Activated CD8-positive, alpha-beta memory T cell treated with anti-CD3 and anti-CD28 coated beads for 1 hour (primary cell): ENCODE measurements around the gene POLR2H.
A peak's percentile ranks its signal among the peaks of the same experiment; 100 is the strongest.

ENCODE experiments used
- DNase-seq, 2 donors: peaks; one replicate each; pipeline ENCODE4 v3.0.0-alpha.2; 2020; ENCODE audit warnings: low read depth in 1 of 2; ENCODE audit errors: extremely low read depth in 1 of 2

POLR2H gene

DNA sequence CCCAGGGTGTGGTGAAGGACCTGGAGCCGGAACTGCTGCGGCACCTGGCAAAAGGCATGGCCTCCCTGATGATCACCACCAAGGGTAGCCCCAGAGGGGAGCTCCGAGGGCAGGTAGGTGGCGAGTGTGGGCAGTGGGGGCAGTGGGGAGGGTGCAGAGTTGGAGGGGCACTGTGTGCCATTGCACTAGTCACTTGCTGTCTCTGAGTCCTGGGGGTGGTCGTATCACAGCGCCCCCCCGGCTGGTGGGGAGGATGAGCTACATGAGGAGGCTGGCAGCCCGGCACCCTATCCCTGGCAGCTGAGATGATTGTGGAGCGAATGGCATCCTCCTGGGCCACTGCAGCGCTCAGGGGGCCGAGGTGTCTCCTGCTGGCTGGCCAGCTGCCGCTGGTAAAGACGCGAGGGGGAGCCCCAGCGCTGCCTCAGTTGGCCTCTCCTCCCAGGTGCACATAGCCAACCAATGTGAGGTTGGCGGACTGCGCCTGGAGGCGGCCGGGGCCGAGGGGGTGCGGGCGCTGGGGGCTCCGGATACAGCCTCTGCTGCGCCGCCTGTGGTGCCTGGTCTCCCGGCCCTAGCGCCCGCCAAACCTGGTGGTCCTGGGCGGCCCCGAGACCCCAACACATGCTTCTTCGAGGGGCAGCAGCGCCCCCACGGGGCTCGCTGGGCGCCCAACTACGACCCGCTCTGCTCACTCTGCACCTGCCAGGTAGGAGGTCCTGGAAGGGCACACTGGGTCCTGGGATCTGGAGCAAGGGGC lies 24.7 kb downstream of the POLR2H start:
- DNase-seq, result no peak

GRCh38 chr3:184387174-184387714 lies 25.7 kb downstream of the POLR2H start:
- DNase-seq, result no peak

- DNase-seq, result no peak
Observed at GRCh38 chr3:184388164-184388935, 26.8 kb downstream of the POLR2H start.

DNA sequence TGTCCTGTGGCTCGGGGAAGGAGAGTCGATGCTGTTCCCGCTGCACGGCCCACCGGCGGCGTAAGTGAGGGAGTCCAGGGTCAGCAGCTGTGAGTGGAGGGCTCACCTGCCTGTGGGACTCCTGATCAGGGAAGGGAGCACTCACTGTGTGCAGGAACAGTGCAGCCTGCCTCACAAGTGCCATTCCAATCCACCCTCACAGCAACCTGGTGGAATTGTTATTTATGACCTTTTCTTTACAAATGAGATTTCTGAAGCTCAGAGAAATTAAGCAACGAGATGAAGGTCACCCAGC lies 27.4 kb downstream of the POLR2H start:
- no peak for DNase-seq

DNA sequence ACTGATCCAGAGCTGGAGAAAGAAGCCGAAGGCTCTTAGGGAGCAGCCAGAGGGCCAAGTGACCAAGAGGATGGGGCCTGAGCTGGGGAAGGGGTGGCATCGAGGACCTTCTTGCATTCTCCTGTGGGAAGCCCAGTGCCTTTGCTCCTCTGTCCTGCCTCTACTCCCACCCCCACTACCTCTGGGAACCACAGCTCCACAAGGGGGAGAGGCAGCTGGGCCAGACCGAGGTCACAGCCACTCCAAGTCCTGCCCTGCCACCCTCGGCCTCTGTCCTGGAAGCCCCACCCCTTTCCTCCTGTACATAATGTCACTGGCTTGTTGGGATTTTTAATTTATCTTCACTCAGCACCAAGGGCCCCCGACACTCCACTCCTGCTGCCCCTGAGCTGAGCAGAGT lies 27.9 kb downstream of the POLR2H start:
- no peak for DNase-seq

DNA sequence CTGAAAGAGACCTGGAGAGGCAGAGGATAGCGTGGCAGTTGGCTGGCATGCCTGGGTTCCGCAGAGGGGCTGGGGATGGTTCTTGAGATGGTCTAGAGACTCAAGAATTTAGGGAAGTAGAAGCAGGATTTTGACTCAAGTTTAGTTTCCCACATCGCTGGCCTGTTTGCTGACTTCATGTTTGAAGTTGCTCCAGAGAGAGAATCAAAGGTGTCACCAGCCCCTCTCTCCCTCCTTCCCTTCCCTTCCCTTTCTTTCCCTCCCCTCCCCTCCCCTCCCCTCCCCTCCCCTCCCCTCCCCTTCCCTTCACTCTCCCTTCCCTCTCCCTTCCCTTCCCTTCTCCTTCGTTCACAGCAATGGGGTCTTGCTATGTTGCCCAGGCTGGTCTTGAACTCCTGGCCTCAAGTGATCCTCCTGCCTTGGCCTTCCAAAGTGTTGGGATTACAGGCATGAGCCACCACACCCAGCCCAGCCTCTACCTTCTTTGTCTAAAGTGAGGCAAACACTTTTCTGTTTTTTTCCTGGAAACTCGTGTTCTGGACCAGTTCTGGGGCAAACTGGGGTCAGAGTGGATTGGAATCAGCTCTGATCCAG lies 28.5 kb downstream of the POLR2H start:
- DNase-seq, result no peak

DNA sequence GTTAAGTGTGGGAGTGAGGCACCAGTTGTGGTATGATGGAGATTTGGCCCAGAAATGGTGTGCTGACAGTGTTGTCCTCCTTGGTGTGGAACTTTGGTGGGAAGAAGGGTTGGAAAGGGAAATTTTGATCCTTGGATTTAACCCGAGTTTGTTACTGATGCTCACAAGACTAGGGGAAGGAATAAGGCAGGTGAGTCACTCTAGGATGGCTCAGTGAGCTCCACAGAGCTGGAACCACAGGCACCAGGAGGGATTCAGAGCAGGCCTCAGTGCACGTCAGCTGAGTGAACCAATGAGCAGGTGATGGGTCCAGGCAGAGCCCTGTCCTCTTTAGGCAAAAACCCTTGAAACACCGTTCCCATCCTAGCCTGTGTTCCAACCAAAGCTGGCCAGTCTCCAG lies 29.8 kb downstream of the POLR2H start:
- no peak for DNase-seq

DNA sequence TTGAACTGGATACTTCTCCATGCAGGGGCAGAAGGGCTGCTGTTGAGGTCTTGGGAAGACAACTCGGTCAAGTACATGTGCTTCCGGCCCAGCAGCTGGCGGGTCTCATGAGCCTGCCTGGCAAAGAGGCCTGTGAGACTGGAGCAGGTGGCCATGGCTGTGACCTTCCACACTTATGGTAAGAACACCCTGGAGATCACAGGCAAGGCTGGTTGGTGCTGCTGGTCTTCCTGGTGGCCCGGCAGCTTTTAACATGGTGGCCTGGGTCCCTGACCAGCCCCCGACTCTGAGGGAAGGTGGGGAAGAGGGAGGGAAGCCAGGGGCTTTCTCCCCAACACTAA lies 33.8 kb downstream of the POLR2H start:
- DNase-seq, result no peak

GRCh38 chr3:184399410-184399809 lies 37.9 kb downstream of the POLR2H start:
- no peak for DNase-seq

- no peak for DNase-seq
Observed at GRCh38 chr3:184405075-184406030, 43.8 kb downstream of the POLR2H start.

DNA sequence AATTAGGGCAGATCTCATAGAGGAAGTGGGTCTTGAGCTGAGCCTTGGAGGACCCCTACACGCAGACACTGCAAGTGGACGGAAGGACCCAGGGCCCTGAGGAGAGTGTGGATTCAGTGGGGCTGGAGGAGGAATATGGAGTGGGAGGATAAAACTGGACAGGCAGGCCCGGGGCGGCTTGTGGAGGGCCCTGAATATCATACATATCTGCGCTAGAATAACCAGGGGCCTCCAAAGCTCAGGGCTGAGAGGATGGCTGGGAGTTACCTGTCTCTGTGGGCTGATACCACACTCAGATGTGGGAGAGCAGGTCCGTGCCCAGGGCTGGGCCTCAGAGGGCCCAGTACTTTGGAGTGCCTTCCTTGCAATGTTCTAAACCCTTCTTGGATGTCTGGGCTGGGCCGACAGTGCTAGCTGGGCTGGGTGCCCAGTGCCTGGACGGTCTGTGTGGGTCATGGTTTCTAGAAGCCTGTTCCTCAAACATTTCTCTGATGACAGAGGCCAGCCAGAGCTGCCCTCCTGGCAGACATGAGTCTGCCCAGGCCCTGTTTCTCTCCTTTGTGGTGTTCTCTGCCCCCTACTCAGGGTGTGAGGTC lies 47.9 kb downstream of the POLR2H start:
- DNase-seq, result no peak

DNA sequence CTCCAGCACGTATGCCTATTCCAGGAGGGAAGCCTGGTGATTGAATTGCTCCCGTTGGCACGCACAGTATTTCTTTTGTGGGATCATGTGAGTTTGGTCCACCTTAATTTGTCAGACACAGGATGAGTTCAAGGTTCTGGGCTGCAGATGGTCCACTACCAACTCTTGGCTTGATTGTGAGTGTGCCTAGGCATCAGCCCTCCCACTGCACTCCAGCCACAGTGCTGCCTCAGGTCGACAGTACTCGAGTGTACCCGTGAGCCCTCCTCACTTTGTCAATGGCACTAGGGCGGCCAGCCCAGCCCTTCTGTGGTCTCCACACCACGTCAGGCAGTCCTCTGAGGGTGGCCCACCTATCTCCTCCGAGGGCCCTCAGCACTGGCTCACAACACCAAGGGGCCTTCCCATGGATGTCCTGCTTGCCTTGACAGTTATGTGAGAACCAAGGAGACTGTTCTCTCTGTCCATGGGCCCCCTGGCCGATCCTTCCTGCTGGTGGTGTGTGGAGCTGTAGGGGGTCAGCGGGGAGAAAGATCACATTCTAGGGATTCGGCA lies 48.5 kb downstream of the POLR2H start:
- no peak for DNase-seq

DNA sequence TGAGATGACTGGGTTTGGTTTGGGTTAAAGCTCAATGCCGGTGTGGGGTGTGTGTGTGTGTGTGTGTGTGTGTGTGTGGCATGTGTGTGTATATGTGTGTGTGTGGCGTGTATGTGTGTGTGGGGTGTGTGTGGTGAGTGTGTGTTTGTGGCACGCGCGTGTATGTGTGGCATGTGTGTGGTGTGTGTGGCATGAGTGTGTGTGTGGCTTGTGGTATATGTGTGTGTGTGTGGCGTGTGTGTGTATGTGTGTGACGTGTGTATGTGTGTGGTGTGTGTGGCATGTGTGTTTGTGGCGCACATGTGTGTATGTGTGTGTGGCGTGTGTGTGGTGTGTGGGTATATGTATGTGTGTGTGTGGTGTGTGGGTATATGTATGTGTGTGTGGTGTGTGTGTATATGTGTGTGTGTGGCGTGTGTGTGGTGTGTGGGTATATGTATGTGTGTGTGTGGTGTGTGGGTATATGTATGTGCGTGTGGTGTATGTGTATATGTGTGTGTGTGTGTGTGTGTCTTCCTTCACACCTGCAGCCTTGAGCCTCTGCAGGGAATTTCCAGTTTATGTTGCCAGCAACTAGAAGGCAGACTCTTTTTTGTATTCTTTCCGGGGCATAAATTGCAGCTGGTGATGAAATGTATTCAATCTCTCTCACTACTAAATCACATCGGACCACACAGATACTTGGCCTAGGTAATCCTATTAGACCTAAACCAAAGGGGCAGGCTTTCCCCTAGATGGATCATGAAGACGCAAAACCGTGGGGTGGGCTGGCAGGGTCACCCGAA lies 53.1 kb downstream of the POLR2H start:
- no peak for DNase-seq

DNA sequence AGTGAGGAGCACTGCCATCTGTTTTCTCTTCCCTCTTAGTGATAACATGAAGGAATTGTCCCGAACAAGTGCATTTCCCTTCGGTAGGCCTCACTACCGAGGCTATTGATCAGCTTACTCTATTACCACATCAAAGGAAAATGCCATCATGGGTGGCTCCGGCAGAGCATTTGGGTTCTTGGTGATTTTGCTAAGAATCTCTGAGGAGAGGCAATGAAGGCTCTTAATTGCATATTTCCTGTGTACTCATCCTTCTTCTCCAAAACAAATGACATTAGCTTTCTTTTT lies 53.6 kb downstream of the POLR2H start:
- no peak for DNase-seq

DNA sequence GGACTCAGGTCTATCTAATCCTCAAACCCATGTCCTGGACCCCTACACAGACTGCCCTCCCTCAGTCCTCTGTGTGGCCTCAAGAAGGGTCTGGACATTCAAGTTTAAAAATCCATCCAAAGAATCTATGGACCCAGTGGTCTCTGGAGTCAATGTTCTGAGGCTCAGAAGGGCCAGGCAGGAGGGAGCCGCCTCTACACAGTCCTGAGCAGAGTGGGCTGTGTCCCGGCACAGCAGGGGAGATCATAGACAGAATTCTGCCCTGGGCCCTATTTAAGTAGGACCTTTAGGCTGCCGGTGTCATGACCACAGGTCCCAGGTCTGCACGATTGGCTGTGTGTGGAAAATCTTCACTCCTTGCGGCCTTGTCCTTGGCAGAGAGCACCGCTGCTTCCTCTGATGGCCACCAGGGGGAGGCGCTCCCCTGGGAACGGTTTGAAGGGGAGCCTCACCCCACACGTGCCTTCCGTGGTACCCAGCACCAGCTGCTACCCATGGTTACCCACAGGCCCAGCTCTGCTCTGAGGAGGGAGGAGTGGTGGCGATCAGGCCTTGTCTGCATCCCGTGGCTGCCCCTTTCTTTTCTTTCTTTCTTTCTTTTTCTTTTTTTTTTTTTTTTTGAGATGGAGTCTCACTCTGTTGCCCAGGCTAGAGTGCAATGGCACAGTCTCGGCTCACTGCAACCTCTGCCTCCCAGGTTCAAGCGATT lies 56.3 kb downstream of the POLR2H start:
- DNase-seq, result peak; percentile 38 to 53
